CD4-positive, alpha-beta T cell treated with Interleukin-21 for 1 hour (primary cell): ENCODE results near the gene CHRNA7.

Experiments used
- DNase-seq: peaks from one replicate; pipeline ENCODE4 v3.0.0-alpha.2; 2020

The CHRNA7 gene

DNA sequence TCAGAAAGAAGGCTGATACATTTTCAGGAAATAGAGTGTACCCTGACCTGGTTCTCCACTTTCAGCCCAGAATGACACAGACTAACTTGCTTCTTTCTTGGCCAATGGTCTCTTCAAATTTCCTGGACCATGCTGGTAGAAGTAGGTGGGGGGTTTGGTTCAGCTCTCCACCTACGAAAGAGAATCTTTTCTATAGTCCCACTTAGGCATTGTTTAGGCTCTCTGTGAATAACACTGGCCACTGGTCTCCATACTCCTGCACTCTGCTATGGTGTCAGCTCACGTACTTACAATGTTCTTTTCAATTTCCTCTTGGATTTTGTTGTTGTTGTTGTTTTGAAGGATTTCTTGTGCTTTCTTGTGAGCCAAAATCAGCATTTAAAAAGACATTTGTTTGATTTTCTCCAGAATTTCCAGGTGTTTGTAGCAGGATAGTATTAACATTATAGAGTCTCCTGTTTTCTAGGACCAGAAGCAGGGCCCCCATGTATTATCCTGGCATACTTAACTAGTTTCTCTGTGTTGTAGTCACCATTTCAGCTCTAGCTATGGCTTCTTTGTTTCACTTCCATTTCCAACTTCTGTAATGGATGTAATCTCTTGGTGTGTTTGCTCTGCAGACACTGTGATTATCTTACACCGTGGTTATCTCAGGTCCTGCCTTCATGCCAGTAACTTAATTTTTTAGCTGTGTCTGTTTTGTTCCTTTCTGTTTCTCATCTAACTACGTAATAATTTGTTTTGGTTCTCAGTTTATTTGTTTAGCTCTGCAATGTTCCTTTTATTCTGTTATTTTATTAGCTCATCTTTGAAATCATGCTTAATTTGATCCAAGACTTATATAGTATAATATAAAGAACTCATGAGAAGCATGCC, 61.4 kb downstream of the CHRNA7 start:
- no peak for DNase-seq

- DNase-seq: no peak
Observed at GRCh38 chr15:32096213-32096612, 65.9 kb downstream of the CHRNA7 start.

GRCh38 chr15:32096916-32097617, 66.8 kb downstream of the CHRNA7 start:
- no peak for DNase-seq

GRCh38 chr15:32098033-32098432, 67.7 kb downstream of the CHRNA7 start:
- DNase-seq: no peak

- no peak for DNase-seq
Observed at GRCh38 chr15:32099097-32099785, 68.9 kb downstream of the CHRNA7 start.

DNA sequence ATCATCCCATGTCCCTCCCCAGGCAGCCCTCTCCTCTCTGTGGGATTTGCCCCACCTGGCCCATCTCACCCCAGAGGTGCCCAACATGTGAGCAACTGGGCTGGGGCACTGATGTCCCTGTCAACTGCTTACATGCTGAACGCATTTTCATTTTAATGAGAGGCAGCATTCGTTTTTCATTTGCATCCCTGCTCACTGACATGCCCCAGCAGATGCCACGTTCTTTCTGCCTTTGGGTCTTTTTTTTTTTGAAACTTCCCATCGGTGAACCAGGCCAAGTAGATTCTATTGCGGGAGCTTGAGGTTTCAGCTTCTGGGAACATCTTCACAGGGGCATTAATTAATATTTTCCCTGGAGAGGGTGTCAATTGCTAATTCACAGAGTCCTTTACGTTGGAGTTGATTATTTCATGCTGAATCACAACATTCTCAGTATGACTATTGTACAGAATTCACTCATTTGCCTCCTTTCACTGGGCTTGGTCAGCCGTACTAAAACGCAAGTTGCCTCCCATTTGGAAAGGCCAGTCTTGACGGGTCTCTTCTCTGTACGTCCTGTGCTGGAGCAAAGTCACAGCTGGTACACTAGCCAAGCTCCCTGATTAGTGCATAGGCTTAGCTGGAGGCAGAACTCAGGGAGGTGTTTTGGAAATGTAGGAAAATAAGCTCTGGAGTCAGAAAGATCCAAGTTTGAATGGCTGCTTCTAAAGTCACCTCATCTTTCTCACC, 69.8 kb downstream of the CHRNA7 start:
- no peak for DNase-seq

DNA sequence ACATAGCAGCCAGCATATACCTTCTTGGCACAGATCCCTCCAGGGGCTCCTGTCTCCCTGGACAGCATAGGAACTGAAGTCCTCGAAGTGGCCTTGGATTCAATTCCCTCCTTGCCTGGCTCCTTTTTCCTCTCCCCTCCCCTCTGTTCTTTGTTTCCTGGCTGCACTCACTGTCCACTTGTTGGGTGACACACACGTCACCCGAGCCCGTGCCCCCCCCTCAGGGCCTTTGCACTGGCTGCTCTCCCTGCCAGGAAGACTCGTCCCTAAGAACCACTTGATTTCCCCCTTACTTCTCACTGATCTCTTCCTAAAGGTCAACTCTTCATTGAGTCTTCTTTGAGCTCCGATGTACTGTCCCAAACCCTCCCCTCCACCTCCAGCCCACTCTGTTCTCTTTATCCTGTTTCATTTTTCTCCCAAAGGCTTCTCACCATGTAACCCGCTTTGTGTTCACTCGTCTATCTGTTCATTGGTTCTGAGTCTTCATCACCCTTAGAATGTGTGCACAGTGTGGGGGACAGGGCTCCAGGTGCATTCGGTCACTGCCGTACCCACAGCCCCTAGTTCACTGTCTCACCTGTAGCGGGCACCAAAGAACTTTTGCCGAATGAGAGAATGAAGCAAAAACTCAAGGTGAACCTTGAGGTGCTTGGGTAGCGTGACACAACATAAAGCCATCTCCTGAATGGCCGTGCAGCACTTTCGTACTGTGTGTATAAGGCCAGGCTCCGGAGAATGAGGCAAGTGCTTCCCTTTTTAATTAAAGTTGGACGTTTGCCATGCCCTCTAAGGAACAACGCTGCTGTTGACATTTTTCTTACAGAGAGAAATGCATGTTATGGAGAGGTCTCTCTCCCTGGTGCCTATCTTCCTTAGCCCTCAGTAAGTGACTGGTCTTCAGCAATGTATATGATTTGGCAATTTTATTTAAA, 74.0 kb downstream of the CHRNA7 start:
- no peak for DNase-seq

- DNase-seq: no peak
Observed at GRCh38 chr15:32105258-32106241, 75.2 kb downstream of the CHRNA7 start.

GRCh38 chr15:32106401-32107381, 76.4 kb downstream of the CHRNA7 start:
- DNase-seq: peak; percentile 3

GRCh38 chr15:32107477-32108080, 77.3 kb downstream of the CHRNA7 start:
- DNase-seq: no peak

DNA sequence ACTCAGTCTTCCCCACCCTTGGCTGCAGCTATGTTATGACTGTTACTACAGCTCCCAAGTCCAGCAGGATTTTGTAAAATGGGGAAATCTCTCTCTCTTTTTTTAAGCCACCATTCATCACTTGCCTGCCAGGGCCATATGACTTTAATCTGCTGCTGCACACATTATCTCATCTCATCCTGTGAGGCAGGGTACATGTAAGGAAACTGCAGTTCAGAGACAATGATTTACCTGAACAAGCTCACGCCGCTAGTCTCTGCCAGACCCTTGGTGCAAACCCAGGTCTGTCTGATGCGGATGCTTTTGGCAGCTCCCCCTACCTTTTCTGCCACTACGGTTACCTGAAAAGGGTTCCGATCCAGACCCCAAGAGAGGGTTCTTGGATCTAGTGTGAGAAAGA, 78.3 kb downstream of the CHRNA7 start:
- DNase-seq: no peak

- DNase-seq: no peak
Observed at GRCh38 chr15:32112101-32112500, 81.8 kb downstream of the CHRNA7 start.

DNA sequence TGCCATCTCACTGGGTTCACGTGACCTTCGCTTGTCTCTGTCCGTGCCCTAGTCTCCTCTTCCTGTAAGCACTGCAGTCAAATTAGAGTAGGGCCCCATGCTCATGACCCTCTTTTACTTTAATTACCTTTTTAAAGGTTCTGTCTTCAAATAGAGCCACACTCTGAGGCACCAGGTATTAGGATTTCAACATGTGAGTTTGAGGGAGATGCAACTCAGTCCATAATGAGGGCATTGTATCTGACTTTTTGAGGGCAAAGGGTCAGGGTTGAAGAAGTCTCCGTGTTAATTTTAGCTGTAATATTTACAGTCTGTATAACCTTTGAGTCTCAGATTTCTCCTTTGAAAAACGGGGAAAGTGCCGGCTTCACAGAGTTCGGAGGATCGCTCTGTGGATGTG, 82.9 kb downstream of the CHRNA7 start:
- DNase-seq: no peak

GRCh38 chr15:32117122-32117521, 86.8 kb downstream of the CHRNA7 start:
- no peak for DNase-seq

DNA sequence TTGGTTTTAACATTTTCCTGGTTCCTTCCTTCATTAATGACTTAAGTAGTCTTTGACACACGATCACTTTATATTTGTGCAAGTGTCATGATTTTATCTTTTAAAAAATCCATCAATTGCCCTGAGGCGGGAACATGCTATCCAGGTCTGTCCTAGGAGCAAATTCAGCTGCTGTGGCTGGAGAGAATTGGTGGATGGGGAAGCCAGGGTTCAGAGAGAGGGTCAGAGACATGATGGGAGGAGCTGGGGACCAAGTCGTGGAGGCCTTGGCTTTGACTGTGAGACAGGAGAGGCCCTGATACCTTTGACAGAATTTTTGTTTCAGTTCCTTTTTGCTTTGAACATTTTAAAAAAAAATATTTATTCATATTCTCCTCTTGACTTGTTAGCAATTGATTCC, 89.0 kb downstream of the CHRNA7 start:
- no peak for DNase-seq

GRCh38 chr15:32119694-32120330, 89.5 kb downstream of the CHRNA7 start:
- no peak for DNase-seq

GRCh38 chr15:32120577-32121383, 90.5 kb downstream of the CHRNA7 start:
- no peak for DNase-seq

DNA sequence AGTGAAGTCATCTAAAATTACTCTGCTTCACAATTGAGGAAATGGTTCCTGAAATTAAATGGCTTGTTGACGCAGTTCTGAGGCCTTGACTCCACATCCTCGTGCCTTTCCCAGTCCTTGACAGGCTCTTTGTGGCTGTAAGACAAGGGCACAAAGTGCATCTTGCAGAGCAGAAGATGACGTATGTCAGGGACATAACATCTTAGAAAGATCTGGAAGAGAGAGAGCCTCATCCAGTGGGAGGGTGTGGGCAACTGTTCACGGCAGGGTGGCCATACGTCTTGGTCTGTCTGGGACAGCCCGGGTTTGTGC, 91.0 kb downstream of the CHRNA7 start:
- no peak for DNase-seq
